GM19035 (cell line): ENCODE measurements around the gene NDFIP2.

ENCODE experiments used
- ATAC-seq: cut with Tn5 transposase; IDR thresholded peaks from one replicate; pipeline ENCODE4 v1.9.1; 2021; ENCODE audit not compliant: unreplicated experiment

The NDFIP2 gene

GRCh38 chr13:79492918-79493594 is 12.1 kb downstream of the NDFIP2 start:
- ATAC-seq, result no peak

- peak; percentile 80 for ATAC-seq
Observed at GRCh38 chr13:79496188-79496587, 15.2 kb downstream of the NDFIP2 start.

GRCh38 chr13:79497064-79497463 is 16.1 kb downstream of the NDFIP2 start:
- no peak for ATAC-seq

GRCh38 chr13:79497852-79498251 is 16.9 kb downstream of the NDFIP2 start:
- ATAC-seq, result no peak

GRCh38 chr13:79500829-79501228 is 19.9 kb downstream of the NDFIP2 start:
- no peak for ATAC-seq

GRCh38 chr13:79501538-79502232 is 20.7 kb downstream of the NDFIP2 start:
- no peak for ATAC-seq

DNA sequence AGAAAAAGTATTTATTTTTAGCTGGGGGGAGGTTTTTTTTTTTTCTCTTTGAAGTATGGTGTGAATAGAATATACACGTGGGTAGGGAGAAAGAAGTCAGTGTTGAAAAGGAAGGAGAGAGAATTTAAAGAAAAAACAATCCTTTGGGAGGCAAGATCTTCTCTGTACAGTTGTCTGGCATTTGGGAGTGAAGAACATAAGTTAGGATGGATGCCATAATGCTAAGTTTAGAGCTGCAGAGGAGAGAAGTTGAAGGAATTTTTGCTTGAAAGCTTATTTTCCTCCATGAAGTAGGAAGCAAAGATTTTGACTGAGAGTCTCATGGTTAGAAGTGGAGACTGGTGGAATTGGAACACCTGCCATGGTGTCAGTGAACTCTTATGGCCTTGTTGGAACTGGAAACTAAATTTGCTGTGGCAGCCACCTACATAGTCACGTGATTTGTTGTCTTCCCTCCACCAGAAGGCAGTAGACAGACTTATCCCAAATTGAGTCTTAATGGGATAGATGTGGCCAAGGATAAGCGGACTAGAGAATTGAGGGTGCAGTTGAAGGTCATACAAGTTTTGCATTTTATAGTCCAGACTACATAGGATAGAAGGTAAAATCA is 22.0 kb downstream of the NDFIP2 start:
- no peak for ATAC-seq

DNA sequence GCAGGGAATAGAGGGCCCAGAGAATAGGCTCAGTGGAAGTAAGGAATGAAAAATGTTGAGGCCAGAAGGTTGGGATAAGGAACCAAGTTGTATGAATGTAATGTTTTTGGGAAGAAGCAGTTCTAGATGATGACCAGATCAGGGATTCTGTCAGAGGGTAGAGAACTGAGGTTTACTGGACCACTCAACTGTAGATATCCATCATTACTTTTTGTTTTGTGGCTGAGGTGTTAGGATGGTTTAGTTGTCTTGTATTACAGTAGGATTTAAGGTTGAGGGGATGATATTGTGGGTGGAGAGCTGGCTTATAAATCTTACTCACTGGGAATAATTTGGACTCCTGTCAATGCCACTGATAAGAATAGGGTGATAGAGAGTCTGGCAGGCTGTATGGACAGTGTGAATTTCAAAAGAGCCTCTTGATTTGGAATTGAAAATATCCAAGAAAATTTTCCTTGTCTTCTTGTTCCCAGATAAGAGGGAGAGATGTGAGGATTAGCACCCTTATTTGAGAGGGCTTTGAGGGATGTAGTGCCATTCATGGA is 22.6 kb downstream of the NDFIP2 start:
- no peak for ATAC-seq

GRCh38 chr13:79508224-79508961 is 27.4 kb downstream of the NDFIP2 start:
- no peak for ATAC-seq

GRCh38 chr13:79511611-79512010 is 30.7 kb downstream of the NDFIP2 start:
- ATAC-seq, result no peak

DNA sequence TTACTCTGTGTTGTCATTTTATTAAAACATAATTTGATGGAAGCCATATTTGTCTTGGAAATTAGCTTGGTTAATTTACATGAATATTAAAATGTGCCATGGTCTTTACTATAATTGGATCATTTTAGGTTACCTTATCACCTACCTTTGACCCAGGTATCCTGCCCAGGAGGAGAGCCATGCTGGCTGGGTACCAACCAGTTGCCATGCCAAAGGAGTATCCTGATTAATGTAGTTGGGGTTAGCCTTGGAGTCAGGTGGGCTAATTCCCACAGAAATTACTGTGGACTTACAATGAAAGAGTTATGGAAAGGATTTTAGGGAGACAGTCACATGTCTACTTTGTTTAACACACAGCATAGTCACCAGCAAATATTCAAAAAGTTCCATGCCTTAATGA is 32.0 kb downstream of the NDFIP2 start:
- no peak for ATAC-seq

DNA sequence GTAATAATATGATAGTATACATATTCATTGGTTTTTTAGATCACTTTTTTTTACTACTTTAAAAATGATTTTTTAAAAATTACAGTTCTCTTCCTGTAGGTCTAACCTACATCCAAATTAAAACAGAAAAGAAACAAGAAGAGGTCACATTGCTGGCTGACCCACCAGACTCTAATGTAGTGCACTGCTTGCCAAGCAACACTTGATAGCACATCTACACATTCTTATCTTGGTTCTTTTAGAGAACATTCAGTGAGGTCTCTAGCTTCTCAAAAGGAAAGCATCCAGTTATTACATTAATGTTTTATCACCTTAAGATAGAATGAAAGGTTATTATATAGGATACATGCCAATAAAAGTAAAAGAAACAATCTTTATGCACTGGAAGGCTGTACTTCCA is 35.6 kb downstream of the NDFIP2 start:
- ATAC-seq, result no peak

GRCh38 chr13:79519255-79519654 is 38.3 kb downstream of the NDFIP2 start:
- no peak for ATAC-seq

DNA sequence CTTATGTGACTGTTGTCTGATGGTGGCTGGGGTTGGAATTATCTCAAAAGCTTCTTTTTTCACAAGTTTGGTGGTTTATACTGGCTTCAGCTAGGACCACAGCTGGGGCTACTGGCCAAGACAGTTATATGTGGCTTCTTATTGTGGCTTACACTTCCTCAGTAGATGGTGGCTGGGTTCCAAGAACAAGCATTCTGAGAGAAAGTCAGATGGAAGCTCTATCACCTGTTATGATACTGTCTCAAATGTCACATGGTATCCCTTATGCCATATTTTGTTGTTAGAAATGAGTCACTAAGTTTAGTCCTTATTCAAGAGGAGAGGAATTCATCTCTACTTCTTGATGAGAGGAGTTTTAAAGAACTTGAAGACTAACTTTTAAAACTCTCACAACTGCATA is 41.6 kb downstream of the NDFIP2 start:
- ATAC-seq, result peak; percentile 85

DNA sequence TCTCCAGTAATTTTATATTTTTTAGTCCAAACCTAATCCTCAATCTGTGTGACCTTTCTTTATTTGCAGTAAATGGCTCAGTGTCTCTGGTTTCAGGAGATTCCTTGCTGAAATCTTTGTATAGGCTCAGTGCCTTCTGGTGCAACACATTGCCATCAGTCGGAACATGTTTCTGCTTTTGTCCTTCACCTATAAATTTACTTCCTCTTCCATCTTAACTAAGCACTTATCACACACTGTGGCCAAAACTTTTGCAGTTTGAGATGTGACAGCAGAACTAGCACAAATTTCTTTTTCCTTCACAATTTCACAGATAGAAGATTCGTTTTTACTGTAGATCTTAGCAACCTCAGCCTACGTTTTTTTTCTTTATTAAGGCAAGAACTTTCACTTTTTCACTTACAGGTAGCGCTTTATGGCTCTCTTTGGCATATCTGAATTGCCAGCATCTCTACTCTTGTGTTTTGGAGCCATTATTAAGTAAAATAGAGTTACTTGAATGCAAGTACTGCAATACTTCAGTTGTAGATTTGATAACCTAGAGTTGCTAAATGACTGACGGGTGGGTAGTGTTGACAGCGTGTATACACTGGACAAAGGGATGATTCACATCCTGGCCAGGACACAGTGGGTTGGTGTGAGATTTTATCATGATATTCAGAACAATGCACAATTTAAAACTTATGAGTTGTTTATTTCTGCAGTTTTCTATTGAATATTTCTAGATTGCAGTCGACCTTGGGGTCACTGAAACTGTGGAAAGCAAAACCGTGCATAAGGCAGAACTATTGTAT is 44.3 kb downstream of the NDFIP2 start:
- ATAC-seq, result no peak

DNA sequence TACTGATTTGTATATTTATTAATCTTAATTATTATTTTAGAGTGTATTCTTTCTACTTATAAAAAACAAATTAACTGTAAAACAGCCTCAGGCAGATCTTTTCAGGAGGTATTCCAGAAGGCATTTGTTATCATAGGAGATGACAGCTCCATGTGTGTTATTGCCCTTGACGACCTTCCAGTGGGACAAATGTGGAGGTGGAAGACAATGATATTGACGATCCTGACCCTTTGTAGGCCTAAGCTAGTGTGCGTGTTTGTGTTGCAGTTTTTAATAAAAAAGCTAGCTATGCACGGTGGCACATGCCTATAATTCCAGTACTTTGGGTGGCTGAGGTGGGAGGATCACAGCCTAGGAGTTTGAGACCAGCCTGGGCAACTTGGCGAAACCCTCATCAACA is 46.7 kb downstream of the NDFIP2 start:
- ATAC-seq, result no peak

DNA sequence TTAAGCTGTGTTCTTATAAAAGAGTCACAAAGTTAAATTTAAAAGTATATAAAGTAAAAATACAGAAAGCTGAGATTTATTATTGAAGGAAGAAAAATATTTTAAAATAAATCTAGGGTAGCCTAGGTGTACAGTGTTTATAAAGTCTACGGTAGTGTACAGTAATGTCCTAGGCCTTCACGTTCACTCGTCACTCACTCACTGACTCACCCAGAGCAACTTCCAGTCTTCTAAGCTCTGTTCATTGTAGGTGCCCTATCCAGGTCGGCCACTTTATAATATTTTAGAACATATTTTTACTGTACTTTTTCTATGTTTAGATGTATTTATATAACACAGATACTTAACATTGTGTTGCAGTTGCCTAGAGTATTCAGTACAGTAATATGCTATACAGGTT is 47.4 kb downstream of the NDFIP2 start:
- no peak for ATAC-seq

GRCh38 chr13:79528759-79529191 is 47.8 kb downstream of the NDFIP2 start:
- no peak for ATAC-seq

DNA sequence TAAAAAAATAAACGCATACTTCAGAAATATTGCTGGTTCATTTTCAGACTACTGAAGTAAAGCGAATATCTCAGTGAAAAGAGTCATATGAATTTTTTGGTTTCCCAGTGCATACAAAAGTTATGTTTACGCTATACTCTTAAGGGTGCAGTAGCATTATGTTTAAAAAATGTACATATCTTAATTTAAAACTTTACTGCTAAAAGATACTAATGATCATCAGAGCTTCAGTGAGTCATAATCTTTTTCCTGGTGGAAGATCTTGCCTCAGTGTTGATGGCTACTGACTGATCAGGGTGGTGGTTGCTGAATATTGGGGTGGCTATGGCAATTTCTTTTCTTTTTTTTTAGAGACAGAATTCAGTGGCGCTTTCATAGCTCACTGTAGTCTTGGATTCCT is 48.9 kb downstream of the NDFIP2 start:
- no peak for ATAC-seq

- ATAC-seq, result no peak
Observed at GRCh38 chr13:79530270-79530669, 49.3 kb downstream of the NDFIP2 start.
